ENCODE results near the gene GPR15LG.

Gene GPR15LG

GRCh38 chr10:84193846-84194423 is 20.3 kb downstream of the GPR15LG start:
- no peak for DNase-seq (ENCODE audit: low read depth)

- DNase-seq (ENCODE audit: low read depth) = no peak
These were observed 20.9 kb downstream of the GPR15LG start, which contains the start of gene CDHR1 for GRCh38 chr10:84194424-84195043. Gene CDHR1 (plus strand): TSS chr10:84194537. CDS start chr10:84194761, 224 bp downstream.

GRCh38 chr10:84195044-84195830 is 21.6 kb downstream of the GPR15LG start:
- DNase-seq (ENCODE audit: low read depth) = no peak

- no peak for DNase-seq (ENCODE audit: low read depth)
These were observed 22.5 kb downstream of the GPR15LG start for GRCh38 chr10:84196083-84196482.

- DNase-seq (ENCODE audit: low read depth) = no peak
These were observed 23.3 kb downstream of the GPR15LG start for GRCh38 chr10:84196941-84197340.

- no peak for DNase-seq (ENCODE audit: low read depth)
These were observed 24.0 kb downstream of the GPR15LG start for GRCh38 chr10:84197643-84198042.

GRCh38 chr10:84198206-84198915 is 24.8 kb downstream of the GPR15LG start:
- no peak for DNase-seq (ENCODE audit: low read depth)

- DNase-seq (ENCODE audit: low read depth) = no peak
These were observed 27.1 kb downstream of the GPR15LG start for GRCh38 chr10:84200537-84201243.

DNA sequence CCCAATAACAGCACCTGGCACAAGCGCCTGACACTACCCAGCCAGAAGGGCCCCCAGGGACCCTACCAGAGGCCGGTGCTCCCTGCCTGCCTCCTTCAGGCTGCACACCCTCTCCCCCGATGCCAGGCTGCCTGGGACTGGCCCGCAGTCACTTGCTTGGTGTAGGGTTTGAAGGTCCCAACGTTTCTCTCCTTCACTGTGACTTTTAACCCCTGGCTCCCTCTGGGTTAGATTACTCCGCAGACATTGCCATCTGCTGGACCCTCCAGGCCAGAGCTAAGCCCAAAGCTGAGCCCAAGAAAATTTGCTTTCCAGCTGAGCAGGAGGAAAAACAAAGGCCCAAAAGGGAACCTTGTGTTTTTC is 27.6 kb downstream of the GPR15LG start:
- DNase-seq (ENCODE audit: low read depth) = no peak

DNA sequence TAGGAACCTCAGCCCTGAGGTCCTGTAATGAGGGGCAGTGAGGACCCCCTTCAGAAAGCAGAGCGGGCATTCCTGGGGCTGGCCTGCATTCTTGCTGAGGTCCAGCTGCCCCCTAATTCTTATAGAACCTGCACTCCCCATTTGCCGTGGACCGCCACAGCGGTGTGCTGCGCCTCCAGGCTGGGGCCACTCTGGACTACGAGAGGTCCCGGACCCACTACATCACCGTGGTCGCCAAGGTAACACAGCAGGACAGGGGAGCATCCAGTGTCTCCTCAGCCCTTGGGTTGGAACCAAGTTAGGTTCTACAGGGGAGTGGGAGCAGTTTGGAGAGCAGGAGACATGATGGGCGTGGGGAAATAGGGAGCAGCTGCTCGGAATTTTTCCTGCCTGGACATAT is 28.1 kb downstream of the GPR15LG start:
- no peak for DNase-seq (ENCODE audit: low read depth)

DNA sequence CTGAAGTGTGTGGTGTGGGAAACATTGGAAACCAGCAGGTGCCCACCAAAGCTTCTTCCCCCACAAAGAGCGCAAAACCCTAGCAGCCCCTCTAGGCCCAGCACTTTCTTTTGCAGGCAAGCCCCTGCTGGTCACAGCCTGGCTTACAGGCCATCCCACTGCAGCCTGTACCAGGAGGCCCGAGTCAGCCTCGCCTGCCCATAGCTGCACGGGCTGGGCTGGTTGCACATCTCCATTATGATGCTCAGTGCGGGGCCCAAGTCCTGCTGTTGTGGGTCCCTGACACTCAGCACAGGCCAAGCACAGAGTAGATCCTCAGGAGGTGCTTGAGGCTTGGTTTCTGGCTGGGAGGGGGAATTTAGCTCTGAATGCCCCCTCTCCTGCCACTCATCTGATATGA is 28.7 kb downstream of the GPR15LG start:
- no peak for DNase-seq (ENCODE audit: low read depth)

DNA sequence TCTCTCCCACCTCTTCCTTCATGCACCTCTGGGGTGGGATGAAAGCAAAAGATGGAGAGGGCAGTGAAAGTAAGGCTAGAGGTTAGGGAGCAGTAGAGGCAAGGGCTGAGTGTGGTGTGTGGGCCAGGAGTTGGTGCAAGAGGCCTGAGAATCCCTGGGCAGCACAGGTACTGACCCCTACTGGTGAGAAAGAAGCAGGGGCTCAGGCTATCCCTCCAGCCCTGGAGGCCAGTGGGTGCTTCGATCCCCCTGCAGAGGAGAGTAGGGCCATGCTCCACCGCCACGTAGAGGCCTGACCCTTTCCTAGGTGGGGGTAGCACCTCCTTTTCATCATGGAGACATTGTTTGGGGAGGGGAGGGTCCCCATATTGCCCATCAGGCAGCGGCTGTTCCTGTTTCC is 30.5 kb downstream of the GPR15LG start:
- peak; percentile 21 for DNase-seq (ENCODE audit: low read depth)

DNA sequence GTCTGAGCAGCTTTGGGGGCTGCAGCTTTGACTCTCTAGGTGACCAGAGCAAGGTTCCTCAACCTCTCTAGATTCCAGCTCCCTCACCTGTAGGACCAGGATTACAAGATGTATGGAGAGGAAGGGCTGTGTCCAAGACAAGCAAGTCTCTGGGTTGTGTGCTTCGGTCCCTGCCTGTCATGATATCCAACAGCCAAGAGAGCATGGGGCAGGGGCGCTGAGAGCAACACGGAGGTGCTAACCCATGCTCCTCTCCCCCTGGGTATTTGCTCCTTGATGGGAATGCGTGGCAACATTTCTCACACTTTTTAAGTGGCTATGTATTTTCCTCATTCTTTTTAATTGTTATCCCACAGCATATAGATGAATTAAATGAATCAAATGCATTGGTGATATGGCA is 31.0 kb downstream of the GPR15LG start:
- DNase-seq (ENCODE audit: low read depth) = no peak

DNA sequence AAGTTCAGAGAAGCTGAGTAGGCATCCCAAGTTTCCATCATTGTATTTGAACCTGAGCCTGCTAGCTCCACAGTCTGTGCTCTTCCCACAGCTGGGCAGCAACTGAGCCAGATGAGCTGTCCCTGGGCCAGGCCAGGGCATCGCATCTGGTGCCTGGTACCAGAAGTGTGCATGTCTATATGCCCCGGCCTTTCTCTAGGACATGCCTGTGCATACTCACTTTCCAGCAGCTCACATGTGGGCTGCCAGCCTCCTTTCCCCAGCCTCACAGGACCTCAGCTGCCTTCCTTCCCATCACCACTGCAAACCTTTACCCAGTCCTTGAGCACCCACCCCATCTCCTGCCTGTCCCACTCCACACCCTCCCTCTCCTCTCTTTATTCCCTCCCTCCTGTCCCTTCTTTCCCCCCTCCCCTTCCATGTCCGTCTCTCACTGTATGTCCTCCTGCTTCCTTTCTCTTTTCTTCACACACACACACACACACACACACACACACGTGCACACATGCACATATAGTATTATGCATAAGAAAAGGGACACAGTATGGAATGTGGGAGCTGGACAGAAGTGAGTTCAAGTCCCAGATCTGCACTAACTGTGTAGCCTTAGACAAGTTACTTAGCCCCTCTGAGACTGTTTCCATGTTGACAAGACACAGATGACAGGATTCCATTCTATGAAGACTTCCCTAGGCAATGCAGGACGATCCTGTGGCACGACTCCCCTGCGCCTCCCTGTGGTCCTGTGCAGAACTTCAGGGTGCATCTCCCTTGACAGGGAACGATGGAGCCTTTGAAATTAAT is 31.6 kb downstream of the GPR15LG start:
- DNase-seq (ENCODE audit: low read depth) = peak; percentile 53

GRCh38 chr10:84205853-84206525 is 32.4 kb downstream of the GPR15LG start:
- no peak for DNase-seq (ENCODE audit: low read depth)

- DNase-seq (ENCODE audit: low read depth) = no peak
These were observed 34.4 kb downstream of the GPR15LG start for GRCh38 chr10:84208023-84208422.

DNA sequence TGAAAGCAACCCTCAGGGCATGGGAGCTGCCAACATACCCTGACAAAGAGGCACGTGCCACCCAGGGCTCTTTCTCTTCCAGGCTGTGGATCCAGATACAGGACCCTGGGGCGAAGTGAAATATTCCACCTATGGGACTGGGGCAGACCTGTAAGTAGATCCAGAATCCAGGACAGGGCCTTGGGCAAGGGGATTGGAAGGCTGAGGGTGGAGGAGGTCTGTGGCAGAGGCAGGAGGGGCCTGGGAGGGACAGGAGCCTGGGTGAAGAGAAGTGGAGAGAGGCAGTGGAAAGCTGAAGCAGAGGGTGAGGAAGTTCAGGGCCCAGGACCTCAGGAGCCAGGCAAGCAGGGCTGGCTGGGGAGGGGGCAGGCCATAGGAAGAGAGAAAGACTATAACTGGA is 38.0 kb downstream of the GPR15LG start:
- DNase-seq (ENCODE audit: low read depth) = no peak

- DNase-seq (ENCODE audit: low read depth) = no peak
These were observed 38.4 kb downstream of the GPR15LG start for GRCh38 chr10:84212014-84212413.

DNA sequence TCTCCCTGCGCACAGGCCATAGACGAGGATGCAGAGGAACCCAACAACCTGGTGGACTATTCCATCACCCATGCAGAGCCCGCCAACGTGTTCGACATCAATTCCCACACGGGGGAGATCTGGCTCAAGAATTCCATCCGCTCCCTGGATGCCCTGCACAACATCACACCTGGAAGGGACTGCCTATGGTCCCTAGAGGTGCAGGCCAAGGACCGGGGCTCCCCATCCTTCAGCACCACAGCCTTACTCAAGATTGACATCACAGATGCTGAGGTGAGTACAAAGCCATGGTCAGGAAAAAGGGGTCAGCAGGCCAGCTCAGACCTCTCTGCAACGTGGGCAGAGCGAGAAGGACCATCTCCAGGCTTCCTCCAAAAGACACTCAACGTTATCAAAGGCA is 39.5 kb downstream of the GPR15LG start:
- DNase-seq (ENCODE audit: low read depth) = no peak

DNA sequence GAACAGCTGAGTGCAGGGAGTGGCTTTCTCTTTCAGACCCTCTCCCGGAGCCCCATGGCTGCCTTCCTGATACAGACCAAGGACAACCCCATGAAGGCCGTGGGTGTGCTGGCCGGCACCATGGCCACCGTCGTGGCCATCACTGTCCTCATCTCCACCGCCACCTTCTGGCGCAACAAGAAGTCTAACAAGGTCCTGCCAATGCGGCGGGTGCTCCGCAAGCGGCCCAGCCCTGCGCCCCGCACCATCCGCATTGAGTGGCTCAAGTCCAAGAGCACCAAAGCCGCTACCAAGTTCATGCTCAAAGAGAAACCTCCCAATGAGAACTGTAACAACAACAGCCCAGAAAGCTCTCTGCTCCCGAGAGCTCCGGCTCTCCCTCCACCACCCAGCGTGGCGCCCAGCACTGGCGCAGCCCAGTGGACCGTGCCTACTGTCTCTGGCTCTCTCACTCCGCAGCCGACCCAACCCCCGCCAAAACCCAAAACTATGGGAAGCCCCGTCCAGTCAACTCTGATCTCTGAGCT is 40.5 kb downstream of the GPR15LG start:
- no peak for DNase-seq (ENCODE audit: low read depth)

Data from iris pigment epithelial cell (primary cell).